SK-N-SH (cell line): ENCODE data around the gene MPC1. TPM values are rescaled to one million over a fixed set of nuclear protein-coding genes. Genes with fewer than 3 reads are reported as not detected.

ENCODE experiments used
- CTCF ChIA-PET: fragments of 300-600, 350-600 bp; formaldehyde crosslinking; extraction: SDS; loops from one replicate; lab custom pipeline; 2021; lab: Yijun Ruan, JAX
- POLR2A ChIA-PET: fragments of 350-600 bp; sonication (Branson Sonifier 250); formaldehyde crosslinking; extraction: SDS; loops from one replicate; lab custom pipeline; 2020; ENCODE audit warnings: antibody characterized with exemption, inconsistent platforms; lab: Yijun Ruan, JAX
- DNase-seq: peaks from one replicate; pipeline ENCODE4 v3.0.0; 2012
- H2AFZ ChIP-seq: fragments of 200-600 bp; sonication (generic); 2 replicates; pipeline ENCODE4 v1.8.1; 2016; ENCODE audit warnings: antibody characterized with exemption, mild to moderate bottlenecking, low read depth
- H3F3A ChIP-seq: fragments of 200-600 bp; sonication (generic); replicated peaks from 2 replicates; pipeline ENCODE3; 2016; ENCODE audit warnings: antibody characterized with exemption, mild to moderate bottlenecking; ENCODE audit not compliant: insufficient read depth
- H3K27ac ChIP-seq, 2 experiments: fragments of 200-500 bp in 1 of 2; fragments of 200-600 bp in 1 of 2; sonication (Bioruptor generic) in 1 of 2; sonication (generic), shearing (Covaris generic) in 1 of 2; 2 replicates each; pipeline versions ENCODE4 v1.5.1 to v1.6.1; 2014 to 2016; ENCODE audit warnings: low read depth in 2 of 2, inconsistent platforms in 1 of 2, low read length in 1 of 2, mild to moderate bottlenecking in 1 of 2, mixed read lengths in 1 of 2
- H3K27me3 ChIP-seq: fragments of 200-600 bp; sonication (generic), shearing (Covaris generic); 2 replicates; pipeline ENCODE4 v1.6.1; 2016; ENCODE audit warnings: mixed run types; ENCODE audit not compliant: insufficient read depth
- H3K36me3 ChIP-seq, 2 experiments: fragments of 200-500 bp in 1 of 2; fragments of 200-600 bp in 1 of 2; sonication (Bioruptor generic) in 1 of 2; sonication (generic) in 1 of 2; replicated peaks in 1 of 2; 2 replicates each; pipeline versions ENCODE3 to v1.5.1; 2014 to 2016; ENCODE audit warnings: low read length in 1 of 2, mild to moderate bottlenecking in 1 of 2; ENCODE audit not compliant: insufficient read depth in 2 of 2, control insufficient read depth in 1 of 2
- H3K4me1 ChIP-seq, 2 experiments: fragments of 200-500 bp in 1 of 2; fragments of 200-600 bp in 1 of 2; sonication (Bioruptor generic) in 1 of 2; sonication (generic), shearing (Covaris generic) in 1 of 2; 2 replicates each; pipeline versions ENCODE4 v1.5.1 to v1.6.1; 2014 to 2016; ENCODE audit warnings: low read depth in 1 of 2, low read length in 1 of 2, mixed run types in 1 of 2; ENCODE audit not compliant: insufficient read depth in 2 of 2, control insufficient read depth in 1 of 2
- H3K4me2 ChIP-seq: fragments of 200-600 bp; sonication (generic), shearing (Covaris generic); 2 replicates; pipeline ENCODE4 v1.6.1; 2017; ENCODE audit warnings: mixed run types
- H3K4me3 ChIP-seq, 2 experiments: fragments of 200-500 bp in 1 of 2; fragments of 200-600 bp in 1 of 2; sonication (Bioruptor generic) in 1 of 2; sonication (generic), shearing (Covaris generic) in 1 of 2; 2 replicates each; pipeline versions ENCODE4 v1.5.1 to v1.8.1; 2014 to 2016; ENCODE audit warnings: low read depth in 2 of 2, inconsistent platforms in 1 of 2, low read length in 1 of 2, mild to moderate bottlenecking in 1 of 2, mixed read lengths in 1 of 2, moderate library complexity in 1 of 2
- H3K79me2 ChIP-seq: fragments of 200-600 bp; sonication (generic); 2 replicates; pipeline ENCODE4 v1.8.1; 2017; ENCODE audit warnings: mild to moderate bottlenecking; ENCODE audit not compliant: insufficient read depth
- H3K9ac ChIP-seq: fragments of 200-600 bp; sonication (generic); 2 replicates; pipeline ENCODE4 v1.6.1; 2017; ENCODE audit warnings: mixed run types
- H3K9me2 ChIP-seq: fragments of 200-600 bp; sonication (generic); 2 replicates; pipeline ENCODE4 v1.6.1; 2017; ENCODE audit warnings: mixed run types
- H3K9me3 ChIP-seq: fragments of 200-600 bp; sonication (generic); 2 replicates; pipeline ENCODE4 v1.6.1; 2017; ENCODE audit warnings: mixed run types, mild to moderate bottlenecking, moderate library complexity
- H4K20me1 ChIP-seq: fragments of 200-600 bp; sonication (generic); 2 replicates; pipeline ENCODE4 v1.6.1; 2017; ENCODE audit warnings: mild to moderate bottlenecking, mixed run types; ENCODE audit not compliant: insufficient read depth
- ELF1 ChIP-seq: IDR thresholded peaks from 2 replicates; pipeline ENCODE4 v1.4.0; 2012
- EP300 ChIP-seq, 2 experiments: IDR thresholded peaks; 2 replicates each; pipeline versions ENCODE4 v1.4.0 to v1.6.1; 2012; ENCODE audit warnings: borderline replicate concordance in 1 of 2, low read depth in 1 of 2, low read length in 1 of 2
- FOSL2 ChIP-seq: IDR thresholded peaks from 2 replicates; pipeline ENCODE4 v1.4.0; 2012; ENCODE audit warnings: low read depth, mild to moderate bottlenecking, moderate library complexity, borderline replicate concordance
- FOXJ3 ChIP-seq: sonication (generic); formaldehyde crosslinking; IDR thresholded peaks from 2 replicates; pipeline ENCODE4 v1.5.1; 2020; ENCODE audit warnings: mild to moderate bottlenecking, missing genetic modification reagents
- FOXM1 ChIP-seq: IDR thresholded peaks from 2 replicates; pipeline ENCODE4 v1.4.0; 2012; ENCODE audit warnings: low read depth, mild to moderate bottlenecking
- GATA2 ChIP-seq: sonication (generic); formaldehyde crosslinking; IDR thresholded peaks from 2 replicates; pipeline ENCODE4 v1.5.0; 2020; ENCODE audit warnings: mild to moderate bottlenecking, missing genetic modification reagents
- IRF3 ChIP-seq: fragments of 150-350 bp; IDR thresholded peaks from 2 replicates; pipeline ENCODE4 v1.6.1; 2016; ENCODE audit warnings: mild to moderate bottlenecking, low read depth, low read length
- MXI1 ChIP-seq: IDR thresholded peaks from 2 replicates; pipeline ENCODE4 v1.6.1; 2012; ENCODE audit warnings: mild to moderate bottlenecking, low read depth, low read length, improper control_type of control experiment
- NRF1 ChIP-seq: IDR thresholded peaks from 2 replicates; pipeline ENCODE4 v1.6.1; 2012; ENCODE audit warnings: low read depth, mild to moderate bottlenecking, low read length
- RAD21 ChIP-seq: IDR thresholded peaks from 2 replicates; pipeline ENCODE4 v1.6.1; 2012; ENCODE audit warnings: mild to moderate bottlenecking, low read length
- REST ChIP-seq: IDR thresholded peaks from 2 replicates; pipeline ENCODE4 v1.6.1; 2012; ENCODE audit warnings: mild to moderate bottlenecking, low read depth, low read length, moderate library complexity
- RFX5 ChIP-seq: IDR thresholded peaks from 2 replicates; pipeline ENCODE4 v1.6.1; 2012; ENCODE audit warnings: mild to moderate bottlenecking, improper control_type of control experiment, low read length
- TAF1 ChIP-seq: IDR thresholded peaks from 2 replicates; pipeline ENCODE4 v1.6.1; 2012; ENCODE audit warnings: low read depth, mild to moderate bottlenecking, low read length, moderate library complexity, borderline replicate concordance
- YY1 ChIP-seq: IDR thresholded peaks from 2 replicates; pipeline ENCODE4 v1.4.0; 2012; ENCODE audit warnings: low read depth, mild to moderate bottlenecking
- ZBTB33 ChIP-seq: IDR thresholded peaks from 2 replicates; pipeline ENCODE4 v1.4.0; 2012; ENCODE audit warnings: low read depth, borderline replicate concordance
- WGBS: methylation state at CpG from one replicate; pipeline ENCODE4 v1.1.6; 2017; ENCODE audit warnings: low lambda C conversion rate; 5-methylcytosine and 5-hydroxymethylcytosine counted together
- polyA plus RNA-seq, 3 experiments: library from polyadenylated mRNA; depleted of rRNA; stranded (reverse); fragments of >200 nt; gene quantifications; 2 replicates each; pipeline ENCODE4 v1.2.3, GENCODE V29; 2012

MPC1 gene
- polyA plus RNA-seq, 1 of the 3 experiments (the other 2 are of a cell fraction): 13.6 TPM

GRCh38 chr6:166353507-166353906, 29.2 kb downstream of the MPC1 start:
- no peaks in the 10 kb centered on the region for H4K20me1 ChIP-seq
- no peak overlapping the region for H3K9ac ChIP-seq
- H3K4me3 ChIP-seq: no peak overlapping the region
- WGBS: 9% methylated on average over 1 of the region's 1 CpG
- no peaks in the 10 kb centered on the region for H3K79me2 ChIP-seq
- H3K4me2 ChIP-seq: no peak overlapping the region
- no peaks in the 10 kb centered on the region for H3K9me2 ChIP-seq
- ChIA-PET POLR2A (no interaction called here), CTCF (no interaction called here)
- H3K27me3 ChIP-seq: no peaks in the 10 kb centered on the region; the same call in 1 of the 2 replicates
- no peak overlapping the region for H3K27ac ChIP-seq
- H3K36me3 ChIP-seq: no peaks in the 10 kb centered on the region
- H2AFZ ChIP-seq: no peak overlapping the region
- no peaks in the 10 kb centered on the region for H3K9me3 ChIP-seq
- DNase-seq: no peak
- no peaks in the 10 kb centered on the region for H3K4me1 ChIP-seq
- no peaks in the 10 kb centered on the region for H3F3A ChIP-seq
- TF ChIP-seq RAD21: no peak
- no peak for TF ChIP-seq GATA2
- no peak for TF ChIP-seq EP300 (IDR thresholded peaks at IDR 0.05; ENCODE audit: borderline replicate concordance in 1 of 2, low read depth in 1 of 2, low read length in 1 of 2)
- TF ChIP-seq FOXM1: no peak
- no peak for TF ChIP-seq RFX5
- no peak for TF ChIP-seq FOXJ3 (CRISPR knock-in tag)
- no peak for TF ChIP-seq NRF1

GRCh38 chr6:166352923-166353322, 29.8 kb downstream of the MPC1 start:
- no peaks in the 10 kb centered on the region; the same call in 1 of the 2 replicates for H3K27me3 ChIP-seq
- CTCF ChIA-PET: no interaction called here
- TF ChIP-seq FOSL2 (no peak), ELF1 (no peak), REST (no peak), ZBTB33 (no peak), IRF3 (no peak), YY1 (no peak), TAF1 (no peak), MXI1 (no peak)
- no peak overlapping the region for H3K9ac ChIP-seq
- DNase-seq: no peak
- no peaks in the 10 kb centered on the region for H3K79me2 ChIP-seq
- no peaks in the 10 kb centered on the region for H4K20me1 ChIP-seq
- H3K9me2 ChIP-seq: no peaks in the 10 kb centered on the region
- no peak overlapping the region for H3K27ac ChIP-seq
- no peak overlapping the region for H2AFZ ChIP-seq
- H3K36me3 ChIP-seq: no peaks in the 10 kb centered on the region
- H3K4me1 ChIP-seq: no peaks in the 10 kb centered on the region
- no peak overlapping the region for H3K4me2 ChIP-seq
- POLR2A ChIA-PET: no interaction called here
- H3K4me3 ChIP-seq: no peak overlapping the region
- H3F3A ChIP-seq: no peaks in the 10 kb centered on the region
- H3K9me3 ChIP-seq: no peaks in the 10 kb centered on the region
